PFSK-1 (cell line): ENCODE measurements around the gene FGFBP1.

Experiments used
- POLR2AphosphoS5 ChIP-seq: IDR thresholded peaks from 2 replicates; pipeline ENCODE4 v1.6.1; 2012; ENCODE audit warnings: low read depth, mild to moderate bottlenecking, control low read depth, low read length, moderate library complexity
- SIN3A ChIP-seq: IDR thresholded peaks from 2 replicates; pipeline ENCODE4 v1.6.1; 2012; ENCODE audit warnings: mild to moderate bottlenecking, low read length, moderate library complexity, borderline replicate concordance; ENCODE audit not compliant: insufficient read depth
- TAF1 ChIP-seq: IDR thresholded peaks from 2 replicates; pipeline ENCODE4 v1.6.1; 2012; ENCODE audit warnings: low read length, control low read depth, borderline replicate concordance; ENCODE audit not compliant: insufficient read depth
- TF ChIP-seq, protein P1 (sequence below), 2 experiments: IDR thresholded peaks; 2 replicates each; pipeline versions ENCODE4 v1.6.1 to v1.8.0; 2011 to 2012; ENCODE audit warnings: low read depth in 2 of 2, low read length in 2 of 2, control low read depth in 1 of 2, inconsistent platforms in 1 of 2, mild to moderate bottlenecking in 1 of 2, moderate library complexity in 1 of 2; ENCODE audit not compliant: insufficient read depth in 1 of 2

DNA sequence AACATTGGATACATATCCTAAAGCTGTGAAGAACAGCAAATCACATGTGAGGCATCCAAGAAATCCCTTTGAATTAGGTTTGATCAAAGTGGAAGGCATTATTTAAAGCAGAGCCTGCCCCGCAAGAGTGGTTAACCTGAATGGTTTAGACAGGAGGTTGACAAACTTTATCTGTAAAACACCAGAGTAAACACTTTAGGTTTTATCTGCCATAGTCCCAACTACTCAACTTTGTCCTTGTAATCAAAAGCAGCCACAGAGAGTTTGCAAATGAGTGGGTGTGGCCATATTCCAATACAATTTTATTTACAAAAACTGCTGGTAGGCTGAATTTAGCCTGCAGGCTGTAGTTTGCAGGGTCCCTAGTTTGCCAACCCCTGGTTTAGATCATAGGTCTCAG lies 49.7 kb upstream of the FGFBP1 start:
- TF ChIP-seq SIN3A (no peak), POLR2AphosphoS5 (no peak), TAF1 (no peak)
- TF ChIP-seq, protein P1, sequence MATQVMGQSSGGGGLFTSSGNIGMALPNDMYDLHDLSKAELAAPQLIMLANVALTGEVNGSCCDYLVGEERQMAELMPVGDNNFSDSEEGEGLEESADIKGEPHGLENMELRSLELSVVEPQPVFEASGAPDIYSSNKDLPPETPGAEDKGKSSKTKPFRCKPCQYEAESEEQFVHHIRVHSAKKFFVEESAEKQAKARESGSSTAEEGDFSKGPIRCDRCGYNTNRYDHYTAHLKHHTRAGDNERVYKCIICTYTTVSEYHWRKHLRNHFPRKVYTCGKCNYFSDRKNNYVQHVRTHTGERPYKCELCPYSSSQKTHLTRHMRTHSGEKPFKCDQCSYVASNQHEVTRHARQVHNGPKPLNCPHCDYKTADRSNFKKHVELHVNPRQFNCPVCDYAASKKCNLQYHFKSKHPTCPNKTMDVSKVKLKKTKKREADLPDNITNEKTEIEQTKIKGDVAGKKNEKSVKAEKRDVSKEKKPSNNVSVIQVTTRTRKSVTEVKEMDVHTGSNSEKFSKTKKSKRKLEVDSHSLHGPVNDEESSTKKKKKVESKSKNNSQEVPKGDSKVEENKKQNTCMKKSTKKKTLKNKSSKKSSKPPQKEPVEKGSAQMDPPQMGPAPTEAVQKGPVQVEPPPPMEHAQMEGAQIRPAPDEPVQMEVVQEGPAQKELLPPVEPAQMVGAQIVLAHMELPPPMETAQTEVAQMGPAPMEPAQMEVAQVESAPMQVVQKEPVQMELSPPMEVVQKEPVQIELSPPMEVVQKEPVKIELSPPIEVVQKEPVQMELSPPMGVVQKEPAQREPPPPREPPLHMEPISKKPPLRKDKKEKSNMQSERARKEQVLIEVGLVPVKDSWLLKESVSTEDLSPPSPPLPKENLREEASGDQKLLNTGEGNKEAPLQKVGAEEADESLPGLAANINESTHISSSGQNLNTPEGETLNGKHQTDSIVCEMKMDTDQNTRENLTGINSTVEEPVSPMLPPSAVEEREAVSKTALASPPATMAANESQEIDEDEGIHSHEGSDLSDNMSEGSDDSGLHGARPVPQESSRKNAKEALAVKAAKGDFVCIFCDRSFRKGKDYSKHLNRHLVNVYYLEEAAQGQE (IDR thresholded peaks at IDR 0.05; ENCODE audit: insufficient read depth in 1 of 2, low read depth in 2 of 2, low read length in 2 of 2): no peak
